Measurements from ENCODE around the gene MYO15B.

- TF ChIP-seq CTCF (IDR thresholded peaks at IDR 0.05; ENCODE audit: extremely low read depth in 1 of 2, insufficient read depth in 1 of 2, low read depth in 1 of 2, low read length in 2 of 2) (no peak), POLR2A (IDR thresholded peaks at IDR 0.05; ENCODE audit: low read depth, low read length) (no peak), FOS (IDR thresholded peaks at IDR 0.05; ENCODE audit: borderline replicate concordance, insufficient read depth, low read length) (no peak)
Observed at GRCh38 chr17:75589919-75590303, 2.3 kb downstream of the MYO15B start.
